Thoracic aorta (tissue), 2 donors: Measurements from ENCODE around the gene LRGUK. TPM values are rescaled to one million over a fixed set of nuclear protein-coding genes. Genes with fewer than 3 reads are reported as not detected.

Source experiments
- ATAC-seq: fragments of 150-250 bp; one replicate; pipeline ENCODE4 v1.8.0; 2017; ENCODE audit warnings: low read depth; ENCODE audit not compliant: insufficient number of reproducible peaks, low FRiP score
- DNase-seq: peaks from one replicate; pipeline ENCODE4 v3.0.0-alpha.2; 2020; ENCODE audit warnings: low spot score
- H3K27ac ChIP-seq, 2 donors: fragments of 200-600 bp; sonication (generic); 1 replicate in 1 of 2; 2 replicates in 1 of 2; pipeline ENCODE4 v1.5.1; 2016; ENCODE audit warnings: mild to moderate bottlenecking in 2 of 2, moderate library complexity in 2 of 2
- H3K27me3 ChIP-seq: fragments of 200-600 bp; sonication (generic); replicated peaks from 2 replicates; pipeline ENCODE4 v1.6.0; 2016; ENCODE audit warnings: mild to moderate bottlenecking; ENCODE audit not compliant: insufficient read depth
- H3K36me3 ChIP-seq: fragments of 200-600 bp; sonication (generic); one replicate; pipeline ENCODE4 v1.5.1; 2016
- H3K4me1 ChIP-seq, 2 donors: fragments of 200-600 bp; sonication (generic); 1 replicate in 1 of 2; 2 replicates in 1 of 2; pipeline versions ENCODE4 v1.5.1 to v1.6.0; 2016; ENCODE audit warnings: low read depth in 2 of 2, mild to moderate bottlenecking in 1 of 2; ENCODE audit not compliant: control insufficient read depth in 1 of 2
- H3K4me3 ChIP-seq: fragments of 200-600 bp; sonication (generic); 2 replicates; pipeline ENCODE4 v1.5.1; 2016; ENCODE audit warnings: mild to moderate bottlenecking
- H3K9me3 ChIP-seq: fragments of 200-600 bp; sonication (generic); 2 replicates; pipeline ENCODE4 v1.5.1; 2016
- total RNA-seq, 2 donors: library from RNA; depleted of rRNA; stranded (reverse); fragments of >200 nt; gene quantifications; one replicate each; pipeline versions ENCODE4 v1.1.0 to v1.2.3, GENCODE V29; 2016
- TF ChIP-seq, protein P1 (sequence below): fragments of 200-600 bp; sonication (generic); IDR thresholded peaks from one replicate; pipeline ENCODE4 v1.5.1; 2019; ENCODE audit warnings: antibody characterized with exemption

The LRGUK gene
- total RNA-seq, 2 donors from 2014 or later, result 0.14 to 0.71 TPM

DNA sequence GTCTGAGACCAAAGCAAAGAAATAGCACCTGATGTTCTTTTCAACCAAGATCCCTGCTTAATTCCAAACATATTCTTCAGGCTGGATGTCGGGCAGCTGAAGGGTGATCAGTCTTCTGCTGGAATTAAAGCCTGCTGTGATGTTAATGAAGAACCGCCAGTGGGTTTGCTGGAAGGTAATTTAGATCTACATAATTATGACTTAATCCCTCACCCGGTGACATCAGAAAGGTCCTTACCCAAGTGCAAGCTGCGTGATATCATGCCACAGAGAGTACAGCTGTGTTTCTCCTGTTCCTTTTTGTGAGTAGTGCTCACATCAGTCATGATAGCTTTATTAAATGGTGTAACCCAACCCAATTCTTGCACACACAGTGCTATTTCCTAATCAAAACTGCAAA lies 29.1 kb upstream of the LRGUK start:
- H3K27me3 ChIP-seq, result no peaks in the 10 kb centered on the region
- no peaks in the 10 kb centered on the region for H3K9me3 ChIP-seq
- H3K27ac ChIP-seq, result no peak overlapping the region

DNA sequence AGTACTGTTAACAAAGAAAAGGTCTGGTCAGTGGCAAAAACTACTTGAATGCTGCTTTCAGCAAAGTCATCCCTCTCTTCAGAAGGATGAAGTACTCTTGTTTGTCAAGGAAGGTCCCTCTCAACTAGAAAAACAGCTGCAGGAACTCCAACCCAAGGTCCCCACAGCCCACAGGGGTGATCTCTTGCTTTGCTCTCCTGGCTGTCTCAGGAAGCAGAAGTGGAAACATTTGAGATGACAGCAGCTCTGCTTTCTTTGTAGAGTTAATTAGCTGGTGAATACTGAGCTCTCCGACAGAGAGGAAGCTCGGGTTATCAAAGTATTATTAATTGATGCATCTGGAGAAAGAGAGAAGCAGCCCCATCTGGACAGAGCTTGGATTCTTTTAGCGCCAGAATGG lies 25.4 kb upstream of the LRGUK start:
- H3K27me3 ChIP-seq, result no peaks in the 10 kb centered on the region
- no peak for DNase-seq
- H3K27ac ChIP-seq, result no peak overlapping the region
- H3K4me3 ChIP-seq, result no peak overlapping the region
- no peak for ATAC-seq
- no peaks in the 10 kb centered on the region for H3K4me1 ChIP-seq
- H3K36me3 ChIP-seq, result no peaks in the 10 kb centered on the region
- no peaks in the 10 kb centered on the region for H3K9me3 ChIP-seq
- TF ChIP-seq, protein P1, sequence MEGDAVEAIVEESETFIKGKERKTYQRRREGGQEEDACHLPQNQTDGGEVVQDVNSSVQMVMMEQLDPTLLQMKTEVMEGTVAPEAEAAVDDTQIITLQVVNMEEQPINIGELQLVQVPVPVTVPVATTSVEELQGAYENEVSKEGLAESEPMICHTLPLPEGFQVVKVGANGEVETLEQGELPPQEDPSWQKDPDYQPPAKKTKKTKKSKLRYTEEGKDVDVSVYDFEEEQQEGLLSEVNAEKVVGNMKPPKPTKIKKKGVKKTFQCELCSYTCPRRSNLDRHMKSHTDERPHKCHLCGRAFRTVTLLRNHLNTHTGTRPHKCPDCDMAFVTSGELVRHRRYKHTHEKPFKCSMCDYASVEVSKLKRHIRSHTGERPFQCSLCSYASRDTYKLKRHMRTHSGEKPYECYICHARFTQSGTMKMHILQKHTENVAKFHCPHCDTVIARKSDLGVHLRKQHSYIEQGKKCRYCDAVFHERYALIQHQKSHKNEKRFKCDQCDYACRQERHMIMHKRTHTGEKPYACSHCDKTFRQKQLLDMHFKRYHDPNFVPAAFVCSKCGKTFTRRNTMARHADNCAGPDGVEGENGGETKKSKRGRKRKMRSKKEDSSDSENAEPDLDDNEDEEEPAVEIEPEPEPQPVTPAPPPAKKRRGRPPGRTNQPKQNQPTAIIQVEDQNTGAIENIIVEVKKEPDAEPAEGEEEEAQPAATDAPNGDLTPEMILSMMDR, result no peak

More for the DNA sequence above, 29.1 kb upstream of the LRGUK start:
- Histone ChIP-seq H3K36me3 (no peaks in the 10 kb centered on the region), H3K4me3 (no peak overlapping the region), H3K4me1 (no peaks in the 10 kb centered on the region)
- ATAC-seq, result no peak
- no peak for DNase-seq
- TF ChIP-seq, protein P1, result no peak

DNA sequence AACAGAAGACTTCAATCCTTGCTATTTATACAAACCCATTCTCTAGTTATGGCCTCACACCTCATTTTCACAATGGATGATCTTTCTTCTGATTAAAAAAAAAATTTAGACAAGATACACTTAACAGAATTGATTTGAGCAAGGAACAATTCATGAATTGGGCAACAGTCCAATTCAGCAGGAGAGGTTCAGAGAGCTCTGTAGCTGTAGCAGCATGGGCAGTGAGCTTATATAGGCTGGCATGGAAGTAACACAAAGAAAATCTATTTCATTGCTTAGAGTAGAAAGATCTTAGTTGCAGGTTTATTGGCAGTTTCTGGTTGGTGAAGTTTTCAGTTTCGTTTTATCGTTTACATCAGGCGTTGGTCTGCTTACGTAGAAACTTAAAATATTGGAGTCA lies 23.0 kb upstream of the LRGUK start:
- Histone ChIP-seq H3K4me1 (no peaks in the 10 kb centered on the region), H3K36me3 (no peaks in the 10 kb centered on the region), H3K27me3 (no peaks in the 10 kb centered on the region), H3K27ac (no peak overlapping the region), H3K4me3 (no peak overlapping the region), H3K9me3 (no peaks in the 10 kb centered on the region)
- DNase-seq, result no peak
- no peak for ATAC-seq
- TF ChIP-seq, protein P1, result no peak

DNA sequence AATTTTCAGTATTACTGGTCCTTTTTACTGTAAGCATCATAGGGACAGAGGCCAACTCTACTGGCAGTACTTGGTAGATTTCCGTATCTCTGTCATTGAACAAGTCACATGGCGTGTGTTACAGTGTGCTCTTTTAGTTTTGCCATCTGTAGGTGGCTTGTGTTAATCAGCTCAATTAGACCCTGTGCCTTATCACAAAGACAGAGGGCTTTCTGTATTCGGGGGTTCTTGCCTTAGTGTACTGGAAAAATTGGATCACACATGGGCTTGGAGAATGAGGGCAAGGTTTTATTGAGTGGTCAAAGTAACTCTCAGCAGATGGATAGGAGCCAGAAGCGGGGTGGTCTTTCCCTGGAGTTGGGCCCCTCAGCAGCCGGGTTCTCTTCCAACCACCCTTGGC lies 21.3 kb upstream of the LRGUK start:
- Histone ChIP-seq H3K27ac (no peak overlapping the region), H3K4me3 (no peak overlapping the region), H3K4me1 (no peaks in the 10 kb centered on the region), H3K36me3 (no peaks in the 10 kb centered on the region), H3K27me3 (no peaks in the 10 kb centered on the region), H3K9me3 (no peaks in the 10 kb centered on the region)
- TF ChIP-seq, protein P1, result no peak
- DNase-seq (no peak), ATAC-seq (no peak)

DNA sequence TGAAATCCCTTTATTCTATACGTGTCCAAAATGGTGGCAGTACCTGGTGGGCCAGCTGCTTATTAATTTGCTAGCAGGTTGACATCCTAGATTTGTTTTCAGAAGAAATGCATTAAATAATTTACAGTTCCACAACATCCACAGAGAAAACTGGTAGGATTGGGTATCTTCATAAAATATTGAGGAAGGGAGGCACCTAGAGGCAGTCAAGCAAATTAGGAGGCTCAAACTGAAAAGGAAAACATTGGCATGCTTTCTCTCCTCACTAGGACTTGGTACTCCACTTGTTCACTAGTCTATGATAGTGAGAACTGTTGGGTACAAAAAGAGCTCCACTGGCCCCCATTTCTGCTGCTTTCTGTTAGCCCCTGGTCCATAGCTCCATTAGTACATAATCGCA lies 18.3 kb upstream of the LRGUK start:
- ATAC-seq (no peak), DNase-seq (no peak)
- H3K27me3 ChIP-seq, result no peaks in the 10 kb centered on the region
- TF ChIP-seq, protein P1, result no peak
- no peaks in the 10 kb centered on the region for H3K9me3 ChIP-seq
- no peak overlapping the region for H3K4me3 ChIP-seq
- no peaks in the 10 kb centered on the region for H3K4me1 ChIP-seq
- H3K27ac ChIP-seq, result no peak overlapping the region
- no peaks in the 10 kb centered on the region for H3K36me3 ChIP-seq
